Measurements from ENCODE around the gene SHISA6.

SHISA6 gene

GRCh38 chr17:11612956-11613355, 371.9 kb downstream of the SHISA6 start:
- no peak for DNase-seq

Measured in NCI-H2029 treated with DMSO at 0.1 percent for 48 hours (cell line).